Gastrocnemius medialis (tissue), 4 donors: ENCODE data around the gene COL6A3. TPM values are rescaled to one million over a fixed set of nuclear protein-coding genes. Genes with fewer than 3 reads are reported as not detected.

Source experiments
- ATAC-seq, 2 donors: fragments of 150-250 bp; one replicate each; pipeline ENCODE4 v1.9.1; 2016
- DNase-seq, 2 donors: peaks; one replicate each; pipeline ENCODE4 v3.0.0-alpha.2; 2019
- H3K27ac ChIP-seq, 4 donors: fragments of 200-600 bp; sonication (generic); 1 replicate in 1 of 4; 2 replicates in 3 of 4; pipeline ENCODE4 v1.5.1; 2016 to 2018; ENCODE audit warnings: mild to moderate bottlenecking in 2 of 4, moderate library complexity in 1 of 4
- H3K27me3 ChIP-seq, 3 donors: fragments of 200-600 bp; sonication (generic) in 2 of 3; 1 replicate in 1 of 3; 2 replicates in 2 of 3; pipeline versions ENCODE4 v1.5.1 to v1.6.0; 2016 to 2019; ENCODE audit warnings: mild to moderate bottlenecking in 1 of 3, moderate library complexity in 1 of 3
- H3K36me3 ChIP-seq, 2 donors: fragments of 200-600 bp; sonication (generic) in 1 of 2; one replicate each; pipeline ENCODE4 v1.5.1; 2017 to 2018
- H3K4me1 ChIP-seq, 2 donors: fragments of 200-600 bp; sonication (generic) in 1 of 2; one replicate each; pipeline ENCODE4 v1.5.1; 2016 to 2017; ENCODE audit warnings: mild to moderate bottlenecking in 2 of 2
- H3K4me3 ChIP-seq, 4 donors: fragments of 200-600 bp; sonication (generic) in 3 of 4; 1 replicate in 1 of 4; 2 replicates in 3 of 4; pipeline ENCODE4 v1.5.1; 2016 to 2019; ENCODE audit warnings: mild to moderate bottlenecking in 2 of 4
- H3K9me3 ChIP-seq, 3 donors: fragments of 200-600 bp; sonication (generic) in 2 of 3; 1 replicate in 1 of 3; 2 replicates in 2 of 3; pipeline ENCODE4 v1.5.1; 2016 to 2019
- POLR2A ChIP-seq, 2 donors: fragments of 450-650 bp; IDR thresholded peaks; one replicate each; pipeline ENCODE4 v1.6.1; 2017; ENCODE audit warnings: antibody characterized with exemption in 2 of 2, mild to moderate bottlenecking in 2 of 2, moderate library complexity in 2 of 2
- in situ Hi-C, 4 donors: fragments of 200-750 bp; cut with MboI; loops; one replicate each; pipeline versions ENCODE4 v1.15.0 to v1.8.0; 2017; ENCODE audit warnings: low sequenced_read_pairs in 4 of 4
- intact Hi-C: fragments of 100-400 bp; cut with DNase I; formaldehyde crosslinking; loops from one replicate; pipeline ENCODE4 v1.15.1; 2023; ENCODE audit warnings: low total_unique reads
- total RNA-seq, 4 donors: library from RNA; depleted of rRNA; stranded (reverse); fragments of >200 nt; gene quantifications; one replicate each; pipeline versions ENCODE4 v1.1.0 to v1.2.3, GENCODE V29; 2016
- TF ChIP-seq, protein P1 (sequence below), 5 experiments: fragments of 450-650 bp in 3 of 5; fragments of 200-600 bp in 2 of 5; sonication (generic) in 2 of 5; IDR thresholded peaks in 4 of 5; conservative IDR thresholded peaks in 1 of 5; 1 replicate in 4 of 5; 2 replicates in 1 of 5; pipeline ENCODE4 v1.5.1; 2016 to 2019; ENCODE audit warnings: antibody characterized with exemption in 5 of 5, mild to moderate bottlenecking in 3 of 5, moderate library complexity in 3 of 5

Gene COL6A3
- total RNA-seq, 4 donors from 2014 or later: 45.3 to 150 (median 108) TPM

DNA sequence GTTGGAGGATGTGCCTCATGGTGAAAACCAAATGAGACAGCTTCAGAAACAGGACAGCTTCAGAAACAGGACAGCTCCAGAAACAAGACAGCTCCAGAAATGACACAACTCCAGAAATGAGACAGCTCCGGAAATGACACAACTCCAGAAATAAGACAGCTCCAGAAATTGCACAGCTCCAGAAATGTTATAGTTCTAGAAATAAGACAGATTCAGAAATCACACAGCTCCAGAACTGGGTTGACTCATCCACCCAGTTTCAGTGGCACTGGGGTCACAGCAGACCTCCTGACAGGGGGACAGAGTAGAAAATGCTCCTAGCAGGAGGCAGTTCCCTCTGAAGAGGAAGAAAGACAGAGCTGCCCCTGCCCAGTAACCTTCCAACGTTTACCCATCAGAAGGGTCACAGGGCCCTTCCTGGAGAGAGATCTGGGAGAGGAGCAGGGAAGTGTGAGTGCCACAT is 26.9 kb upstream of the COL6A3 start:
- in situ Hi-C loops (no loop called here), intact Hi-C loops (no loop called here)
- Histone ChIP-seq H3K9me3 (no peaks in the 10 kb centered on the region), H3K27me3 (no peaks in the 10 kb centered on the region), H3K4me3 (no peak overlapping the region), H3K27ac (peak overlapping the region in 2 of 4 donors; percentile 12 to 31), H3K4me1 (peaks cover 6 to 8% of the 10 kb centered on the region in 2 donors), H3K36me3 (no peaks in the 10 kb centered on the region)
- DNase-seq (no peak), ATAC-seq (no peak)
- TF ChIP-seq, protein P1, sequence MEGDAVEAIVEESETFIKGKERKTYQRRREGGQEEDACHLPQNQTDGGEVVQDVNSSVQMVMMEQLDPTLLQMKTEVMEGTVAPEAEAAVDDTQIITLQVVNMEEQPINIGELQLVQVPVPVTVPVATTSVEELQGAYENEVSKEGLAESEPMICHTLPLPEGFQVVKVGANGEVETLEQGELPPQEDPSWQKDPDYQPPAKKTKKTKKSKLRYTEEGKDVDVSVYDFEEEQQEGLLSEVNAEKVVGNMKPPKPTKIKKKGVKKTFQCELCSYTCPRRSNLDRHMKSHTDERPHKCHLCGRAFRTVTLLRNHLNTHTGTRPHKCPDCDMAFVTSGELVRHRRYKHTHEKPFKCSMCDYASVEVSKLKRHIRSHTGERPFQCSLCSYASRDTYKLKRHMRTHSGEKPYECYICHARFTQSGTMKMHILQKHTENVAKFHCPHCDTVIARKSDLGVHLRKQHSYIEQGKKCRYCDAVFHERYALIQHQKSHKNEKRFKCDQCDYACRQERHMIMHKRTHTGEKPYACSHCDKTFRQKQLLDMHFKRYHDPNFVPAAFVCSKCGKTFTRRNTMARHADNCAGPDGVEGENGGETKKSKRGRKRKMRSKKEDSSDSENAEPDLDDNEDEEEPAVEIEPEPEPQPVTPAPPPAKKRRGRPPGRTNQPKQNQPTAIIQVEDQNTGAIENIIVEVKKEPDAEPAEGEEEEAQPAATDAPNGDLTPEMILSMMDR (IDR thresholded peaks at IDR 0.05 in 4 of 5, conservative IDR thresholded peaks at IDR 0.05 in 1 of 5): no peak

DNA sequence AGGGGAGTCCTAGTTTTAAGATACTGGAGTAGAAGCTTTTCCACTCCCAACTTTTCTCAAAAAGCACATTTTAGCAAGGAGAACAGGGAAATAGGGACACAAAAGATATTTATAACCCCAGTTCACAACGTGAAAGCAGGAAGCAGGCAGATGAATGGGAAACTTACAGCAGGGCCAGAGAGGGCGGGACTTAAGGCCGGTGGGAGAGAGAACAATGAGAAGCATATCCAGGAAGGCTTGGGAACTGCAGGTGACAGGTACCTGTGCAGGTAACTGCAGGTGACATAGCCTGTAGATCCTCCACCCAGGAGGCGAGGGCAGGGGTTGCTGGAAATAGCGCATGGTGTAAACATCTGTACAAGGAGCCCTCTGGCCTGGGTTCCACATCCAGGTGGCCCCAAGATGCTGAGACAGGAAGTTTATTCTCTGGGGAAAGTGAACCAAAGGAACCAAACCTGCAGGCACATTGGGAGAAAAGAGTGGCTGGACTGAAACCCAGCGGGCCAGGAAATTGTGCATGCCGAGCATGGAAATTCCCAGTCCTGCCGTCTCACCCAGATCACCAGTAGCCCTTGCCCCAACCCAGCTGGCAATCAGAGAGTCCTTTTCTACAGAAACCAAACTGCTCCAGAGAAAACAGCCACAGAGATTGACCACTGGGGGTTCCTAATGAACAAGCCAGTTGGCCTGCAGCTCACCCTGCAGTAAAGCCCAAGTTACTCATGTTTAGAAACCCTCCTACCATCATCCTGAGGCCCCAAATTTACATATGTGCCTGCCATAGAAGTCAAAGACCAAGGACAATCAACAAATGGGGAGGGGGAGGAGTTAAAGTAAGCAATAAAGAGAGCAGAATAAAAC is 24.3 kb upstream of the COL6A3 start:
- H3K36me3 ChIP-seq: no peaks in the 10 kb centered on the region
- H3K27ac ChIP-seq: no peak overlapping the region
- H3K27me3 ChIP-seq: no peaks in the 10 kb centered on the region
- DNase-seq (no peak), ATAC-seq (no peak)
- TF ChIP-seq, protein P1 (IDR thresholded peaks at IDR 0.05 in 4 of 5, conservative IDR thresholded peaks at IDR 0.05 in 1 of 5): no peak
- TF ChIP-seq POLR2A (IDR thresholded peaks at IDR 0.05): no peak
- intact Hi-C loops (no loop called here), in situ Hi-C loops (no loop called here)
- H3K9me3 ChIP-seq: no peaks in the 10 kb centered on the region
- H3K4me3 ChIP-seq: no peak overlapping the region
- peaks cover 11 to 20% of the 10 kb centered on the region in 2 donors for H3K4me1 ChIP-seq

DNA sequence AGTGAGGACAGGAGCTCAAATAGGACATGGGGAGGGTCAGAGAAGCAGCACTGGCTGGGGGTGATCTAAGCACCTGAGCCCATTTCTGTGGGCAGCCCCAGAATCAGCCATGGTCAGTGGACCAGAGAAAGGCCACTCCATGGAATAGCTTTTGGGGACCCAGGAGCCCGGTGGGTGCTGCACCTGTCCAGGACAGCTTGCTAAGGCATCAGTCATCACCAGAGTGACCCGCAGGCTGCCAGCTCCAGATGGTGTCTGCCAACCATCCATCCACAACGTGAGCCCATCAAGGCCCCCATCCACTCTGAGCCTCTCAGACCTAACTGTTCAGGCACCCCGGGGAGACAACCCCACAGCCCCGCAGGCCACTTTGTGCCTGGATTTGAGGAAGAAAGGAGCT is 23.6 kb upstream of the COL6A3 start:
- intact Hi-C loops (no loop called here), in situ Hi-C loops (no loop called here)
- Histone ChIP-seq H3K36me3 (no peaks in the 10 kb centered on the region), H3K27me3 (no peaks in the 10 kb centered on the region), H3K4me1 (peaks cover 11 to 20% of the 10 kb centered on the region in 2 donors), H3K27ac (no peak overlapping the region), H3K9me3 (no peaks in the 10 kb centered on the region), H3K4me3 (no peak overlapping the region)
- no peak for ATAC-seq
- no peak for DNase-seq
- TF ChIP-seq, protein P1 (IDR thresholded peaks at IDR 0.05 in 4 of 5, conservative IDR thresholded peaks at IDR 0.05 in 1 of 5): no peak
- TF ChIP-seq POLR2A (IDR thresholded peaks at IDR 0.05): no peak

DNA sequence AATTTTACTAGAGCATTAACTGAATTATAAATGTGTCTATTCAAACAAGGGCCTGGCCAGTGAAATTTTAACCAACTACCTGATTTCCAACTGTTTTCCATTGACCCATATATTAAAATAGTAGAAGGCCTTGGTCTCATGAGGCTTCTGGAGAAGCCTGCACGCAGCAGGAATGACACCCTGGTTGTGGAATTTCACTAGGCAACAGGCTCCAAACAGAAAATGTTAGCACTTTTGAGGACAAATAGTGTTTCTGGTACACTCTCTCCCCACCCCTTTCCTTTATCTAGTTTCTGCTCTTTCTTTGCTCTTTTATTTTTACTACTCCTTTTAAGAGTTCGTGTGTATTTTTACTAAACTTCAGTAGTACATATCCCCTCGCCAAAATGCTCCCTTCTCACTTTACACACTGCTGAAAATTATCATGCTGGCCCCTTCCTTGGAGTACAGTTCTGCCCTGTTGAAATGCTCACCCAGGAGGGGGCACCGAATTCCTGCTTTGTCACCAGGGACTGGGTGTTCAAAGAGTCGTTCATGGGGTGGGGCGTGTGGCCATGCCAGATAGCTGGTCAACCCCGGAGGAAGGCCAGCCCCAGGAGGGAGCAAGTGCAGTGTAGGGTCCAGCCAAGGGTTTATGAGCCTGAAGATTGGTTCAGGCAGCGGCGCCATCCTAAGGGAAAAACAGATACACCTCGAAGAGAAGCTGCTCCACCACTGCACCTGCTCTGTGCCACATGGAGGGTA is 22.1 kb upstream of the COL6A3 start:
- DNase-seq: no peak
- peak; percentile 71 to 74 for ATAC-seq
- intact Hi-C loops (no loop called here), in situ Hi-C loops (no loop called here)
- no peaks in the 10 kb centered on the region for H3K27me3 ChIP-seq
- H3K27ac ChIP-seq: peak overlapping the region; percentile 40 to 64 (median 58)
- peaks cover 11 to 20% of the 10 kb centered on the region in 2 donors for H3K4me1 ChIP-seq
- H3K4me3 ChIP-seq: no peak overlapping the region
- no peaks in the 10 kb centered on the region for H3K9me3 ChIP-seq
- H3K36me3 ChIP-seq: no peaks in the 10 kb centered on the region
- TF ChIP-seq, protein P1 (IDR thresholded peaks at IDR 0.05 in 4 of 5, conservative IDR thresholded peaks at IDR 0.05 in 1 of 5): no peak
- TF ChIP-seq POLR2A (IDR thresholded peaks at IDR 0.05): no peak
